Measurements from ENCODE around the gene TLR2. TPM values are rescaled to one million over a fixed set of nuclear protein-coding genes. Genes with fewer than 3 reads are reported as not detected.
"Not testable (repeated sequence)": the region's sequence is repeated elsewhere in the genome, so short reads cannot be mapped to it uniquely, and the experiment has no call there.

TLR2 gene
- total and polyA plus RNA-seq, 10 of the 15 experiments (the other 5 are each of a cell fraction or from before 2014, with no cell fraction given), result under 0.01 to 0.19 (median 0.06) TPM; not detected in 4

GRCh38 chr4:153666505-153666904 is 17.6 kb upstream of the TLR2 start:
- H3K9ac ChIP-seq (ENCODE audit: control insufficient read depth, insufficient read depth, low read length); H3K27ac ChIP-seq (ENCODE audit: control insufficient read depth, insufficient read depth); H3K4me1 ChIP-seq (ENCODE audit: control insufficient read depth, insufficient read depth, low read length); DNase-seq (ENCODE audit: low read depth, low spot score); FAIRE-seq; H3K4me2 ChIP-seq (ENCODE audit: control insufficient read depth, insufficient read depth); H3K9me3 ChIP-seq (replicated peaks; ENCODE audit: control insufficient read depth, insufficient read depth, low read length); H2AFZ ChIP-seq (ENCODE audit: control insufficient read depth, low read depth, low read length); BruUV-seq (replicated peaks); H4K20me1 ChIP-seq (ENCODE audit: control insufficient read depth, insufficient read depth); ATAC-seq; SMC1A ChIA-PET (ENCODE audit: uncharacterized antibody, unreplicated experiment); H3K27me3 ChIP-seq (replicated peaks in 1 of 2; ENCODE audit: control insufficient read depth in 2 of 2, insufficient read depth in 2 of 2, low read length in 1 of 2); intact Hi-C loops (cut with micrococcal nuclease; ENCODE audit: unreplicated experiment); H3K36me3 ChIP-seq (ENCODE audit: control insufficient read depth in 2 of 2, insufficient read depth in 2 of 2, low read length in 1 of 2); in situ Hi-C loops (cut with MboI); H3K79me2 ChIP-seq (ENCODE audit: control insufficient read depth, insufficient read depth, low read length); POLR2A ChIA-PET; H3K4me3 ChIP-seq; CTCF ChIA-PET; RAD21 ChIA-PET (ENCODE audit: unreplicated experiment): not testable (repeated sequence)
- 0% methylated on average over 1 of the region's 1 CpG for WGBS (ENCODE audit: insufficient coverage, insufficient replicate concordance, low lambda C conversion rate, missing lambda C conversion rate)

- ChIA-PET SMC1A (ENCODE audit: uncharacterized antibody, unreplicated experiment) (no interaction called here), RAD21 (ENCODE audit: unreplicated experiment) (no interaction called here)
- WGBS (ENCODE audit: insufficient coverage, insufficient replicate concordance, low lambda C conversion rate, missing lambda C conversion rate), result 74% methylated on average over 2 of the region's 2 CpGs
Observed at GRCh38 chr4:153668647-153669046, 15.4 kb upstream of the TLR2 start.

More at GRCh38 chr4:153668647-153669046, 15.4 kb upstream of the TLR2 start:
- no peak for DNase-seq (ENCODE audit: low read depth, low spot score)
- no peak for ATAC-seq
- Histone ChIP-seq H3K36me3 (ENCODE audit: control insufficient read depth in 2 of 2, insufficient read depth in 2 of 2, low read length in 1 of 2) (no peaks in the 10 kb centered on the region), H4K20me1 (ENCODE audit: control insufficient read depth, insufficient read depth) (no peaks in the 10 kb centered on the region), H3K4me1 (ENCODE audit: control insufficient read depth, insufficient read depth, low read length) (no peaks in the 10 kb centered on the region), H3K4me3 (no peak overlapping the region), H3K27me3 (replicated peaks in 1 of 2; ENCODE audit: control insufficient read depth in 2 of 2, insufficient read depth in 2 of 2, low read length in 1 of 2) (no peaks in the 10 kb centered on the region), H2AFZ (ENCODE audit: control insufficient read depth, low read depth, low read length) (no peak overlapping the region), H3K9me3 (replicated peaks; ENCODE audit: control insufficient read depth, insufficient read depth, low read length) (no peaks in the 10 kb centered on the region; the same call in 2 of the 3 replicates), H3K9ac (ENCODE audit: control insufficient read depth, insufficient read depth, low read length) (no peak overlapping the region), H3K27ac (ENCODE audit: control insufficient read depth, insufficient read depth) (no peak overlapping the region), H3K4me2 (ENCODE audit: control insufficient read depth, insufficient read depth) (no peak overlapping the region), H3K79me2 (ENCODE audit: control insufficient read depth, insufficient read depth, low read length) (no peaks in the 10 kb centered on the region)
- intact Hi-C loops (cut with micrococcal nuclease; ENCODE audit: unreplicated experiment) (no loop called here), in situ Hi-C loops (cut with MboI) (no loop called here)
- CTCF ChIA-PET, result no interaction called here
- no peak for FAIRE-seq
- no peak for TF ChIP-seq BCL11A (IDR thresholded peaks at IDR 0.05; ENCODE audit: low read depth, low read length)
- no peak for TF ChIP-seq RCOR1 (conservative IDR thresholded peaks at IDR 0.05; ENCODE audit: low read depth, low read length)
- no peak for TF ChIP-seq ZNF622 (IDR thresholded peaks at IDR 0.05)
- TF ChIP-seq KAT2A (conservative IDR thresholded peaks at IDR 0.05; ENCODE audit: control insufficient read depth, low read depth, low read length), result no peak
- TF ChIP-seq NBN (IDR thresholded peaks at IDR 0.05), result no peak
- no peak for TF ChIP-seq PML (IDR thresholded peaks at IDR 0.05; ENCODE audit: low read length)
- TF ChIP-seq ZNF687 (IDR thresholded peaks at IDR 0.05), result no peak
- TF ChIP-seq CEBPZ (IDR thresholded peaks at IDR 0.05; ENCODE audit: low read depth, low read length), result no peak
- POLR2A ChIA-PET, result no interaction called here
- BruUV-seq (replicated peaks), result no TSS peak

Data from GM12878 (cell line).